Type B pancreatic cell (in vitro differentiated cells): ENCODE measurements around the gene GGACT. TPM values are rescaled to one million over a fixed set of nuclear protein-coding genes. Genes with fewer than 3 reads are reported as not detected.
"Not testable (repeated sequence)": the region's sequence is repeated elsewhere in the genome, so short reads cannot be mapped to it uniquely, and the experiment has no call there.

Source experiments
- DNase-seq: peaks from one replicate; pipeline ENCODE4 v3.0.0; 2021; ENCODE audit warnings: mixed read lengths; ENCODE audit not compliant: unreplicated experiment; ENCODE audit errors: extremely low spot score
- H3K27ac Mint-ChIP-seq: 2 replicates; pipeline ENCODE4 v1.8.0; 2021; ENCODE audit warnings: mild to moderate bottlenecking, mixed read lengths
- H3K27me3 Mint-ChIP-seq: 2 replicates; pipeline ENCODE4 v1.8.0; 2021; ENCODE audit warnings: mixed read lengths
- H3K36me3 Mint-ChIP-seq: 2 replicates; pipeline ENCODE4 v1.8.0; 2021; ENCODE audit warnings: mixed read lengths
- H3K4me1 Mint-ChIP-seq: one replicate; pipeline ENCODE4 v1.8.0; 2021; ENCODE audit warnings: mixed read lengths; ENCODE audit not compliant: unreplicated experiment
- H3K4me3 Mint-ChIP-seq: 2 replicates; pipeline ENCODE4 v1.8.0; 2021; ENCODE audit warnings: mild to moderate bottlenecking, mixed read lengths
- H3K9me3 Mint-ChIP-seq: 2 replicates; pipeline ENCODE4 v1.8.0; 2021; ENCODE audit warnings: mixed read lengths
- CTCF ChIP-seq: fragments of 200-600 bp; sonication (generic); conservative IDR thresholded peaks from 2 replicates; pipeline ENCODE4 v1.5.0; 2021; ENCODE audit warnings: antibody characterized with exemption, mild to moderate bottlenecking
- total RNA-seq: library from RNA; stranded (reverse); gene quantifications from 2 replicates; pipeline ENCODE4 v1.2.1, GENCODE V29; 2021; ENCODE audit warnings: low replicate concordance

Gene GGACT
- total RNA-seq, 1 donor from 2014 or later: 5.9 TPM

- H3K9me3 Mint-ChIP-seq: no peaks in the 10 kb centered on the region
- peaks cover 10% of the 10 kb centered on the region for H3K4me1 Mint-ChIP-seq
- no peak for TF ChIP-seq CTCF
- H3K27me3 Mint-ChIP-seq: no peaks in the 10 kb centered on the region
- no peak for DNase-seq
- no peak overlapping the region for H3K27ac Mint-ChIP-seq
- H3K36me3 Mint-ChIP-seq: peaks cover 7% of the 10 kb centered on the region
- H3K4me3 Mint-ChIP-seq: no peak overlapping the region
Measured at GRCh38 chr13:100584896-100585295, 3.7 kb downstream of the GGACT start.

- Mint-ChIP-seq H3K4me1 (no peaks in the 10 kb centered on the region), H3K36me3 (peaks cover 7% of the 10 kb centered on the region), H3K9me3 (no peaks in the 10 kb centered on the region), H3K27me3 (no peaks in the 10 kb centered on the region), H3K27ac (no peak overlapping the region), H3K4me3 (no peak overlapping the region)
- TF ChIP-seq CTCF: no peak
- no peak for DNase-seq
Measured at GRCh38 chr13:100581504-100581903, 7.1 kb downstream of the GGACT start.

- H3K27me3 Mint-ChIP-seq: no peaks in the 10 kb centered on the region
- DNase-seq: no peak
- no peaks in the 10 kb centered on the region for H3K9me3 Mint-ChIP-seq
- TF ChIP-seq CTCF: no peak
- H3K36me3 Mint-ChIP-seq: peaks cover 7% of the 10 kb centered on the region
- no peak overlapping the region for H3K27ac Mint-ChIP-seq
- no peaks in the 10 kb centered on the region for H3K4me1 Mint-ChIP-seq
- no peak overlapping the region for H3K4me3 Mint-ChIP-seq
Measured at GRCh38 chr13:100581030-100581429, 7.6 kb downstream of the GGACT start.

- Mint-ChIP-seq H3K4me3 (no peak overlapping the region), H3K4me1 (no peaks in the 10 kb centered on the region)
Measured at GRCh38 chr13:100580045-100580444, 8.5 kb downstream of the GGACT start.

GRCh38 chr13:100577239-100577638, 11.3 kb downstream of the GGACT start:
- H3K27me3 Mint-ChIP-seq, H3K4me1 Mint-ChIP-seq, H3K27ac Mint-ChIP-seq: not testable (repeated sequence)

More at GRCh38 chr13:100580045-100580444, 8.5 kb downstream of the GGACT start:
- no peak for TF ChIP-seq CTCF
- H3K36me3 Mint-ChIP-seq: peaks cover 7% of the 10 kb centered on the region
- H3K27me3 Mint-ChIP-seq: no peaks in the 10 kb centered on the region
- no peak overlapping the region for H3K27ac Mint-ChIP-seq
- no peak for DNase-seq
- no peaks in the 10 kb centered on the region for H3K9me3 Mint-ChIP-seq

GRCh38 chr13:100573121-100573520, 15.5 kb downstream of the GGACT start:
- Mint-ChIP-seq H3K4me1 (no peaks in the 10 kb centered on the region), H3K4me3 (no peak overlapping the region), H3K36me3 (no peaks in the 10 kb centered on the region), H3K9me3 (peaks cover 7% of the 10 kb centered on the region), H3K27me3 (no peaks in the 10 kb centered on the region), H3K27ac (no peak overlapping the region)
- TF ChIP-seq CTCF: peak; percentile 82
- no peak for DNase-seq

More at GRCh38 chr13:100577239-100577638, 11.3 kb downstream of the GGACT start:
- not testable (repeated sequence) for H3K4me3 Mint-ChIP-seq, H3K36me3 Mint-ChIP-seq, DNase-seq, H3K9me3 Mint-ChIP-seq
